GM10266 (cell line): ENCODE measurements around the gene RACK1.

Source experiments
- DNase-seq: peaks from one replicate; pipeline ENCODE4 v3.0.0; 2012; ENCODE audit errors: extremely low spot score
- TF ChIP-seq, protein P1 (sequence below): IDR thresholded peaks from 2 replicates; pipeline ENCODE4 v1.5.1; 2012; ENCODE audit warnings: mild to moderate bottlenecking, low read depth; ENCODE audit not compliant: control insufficient read depth, insufficient read depth; ENCODE audit errors: missing control alignments

Gene RACK1

GRCh38 chr5:181234455-181235306 is 9.0 kb downstream of the RACK1 start:
- no peak for DNase-seq
- TF ChIP-seq, protein P1, sequence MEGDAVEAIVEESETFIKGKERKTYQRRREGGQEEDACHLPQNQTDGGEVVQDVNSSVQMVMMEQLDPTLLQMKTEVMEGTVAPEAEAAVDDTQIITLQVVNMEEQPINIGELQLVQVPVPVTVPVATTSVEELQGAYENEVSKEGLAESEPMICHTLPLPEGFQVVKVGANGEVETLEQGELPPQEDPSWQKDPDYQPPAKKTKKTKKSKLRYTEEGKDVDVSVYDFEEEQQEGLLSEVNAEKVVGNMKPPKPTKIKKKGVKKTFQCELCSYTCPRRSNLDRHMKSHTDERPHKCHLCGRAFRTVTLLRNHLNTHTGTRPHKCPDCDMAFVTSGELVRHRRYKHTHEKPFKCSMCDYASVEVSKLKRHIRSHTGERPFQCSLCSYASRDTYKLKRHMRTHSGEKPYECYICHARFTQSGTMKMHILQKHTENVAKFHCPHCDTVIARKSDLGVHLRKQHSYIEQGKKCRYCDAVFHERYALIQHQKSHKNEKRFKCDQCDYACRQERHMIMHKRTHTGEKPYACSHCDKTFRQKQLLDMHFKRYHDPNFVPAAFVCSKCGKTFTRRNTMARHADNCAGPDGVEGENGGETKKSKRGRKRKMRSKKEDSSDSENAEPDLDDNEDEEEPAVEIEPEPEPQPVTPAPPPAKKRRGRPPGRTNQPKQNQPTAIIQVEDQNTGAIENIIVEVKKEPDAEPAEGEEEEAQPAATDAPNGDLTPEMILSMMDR = no peak

DNA sequence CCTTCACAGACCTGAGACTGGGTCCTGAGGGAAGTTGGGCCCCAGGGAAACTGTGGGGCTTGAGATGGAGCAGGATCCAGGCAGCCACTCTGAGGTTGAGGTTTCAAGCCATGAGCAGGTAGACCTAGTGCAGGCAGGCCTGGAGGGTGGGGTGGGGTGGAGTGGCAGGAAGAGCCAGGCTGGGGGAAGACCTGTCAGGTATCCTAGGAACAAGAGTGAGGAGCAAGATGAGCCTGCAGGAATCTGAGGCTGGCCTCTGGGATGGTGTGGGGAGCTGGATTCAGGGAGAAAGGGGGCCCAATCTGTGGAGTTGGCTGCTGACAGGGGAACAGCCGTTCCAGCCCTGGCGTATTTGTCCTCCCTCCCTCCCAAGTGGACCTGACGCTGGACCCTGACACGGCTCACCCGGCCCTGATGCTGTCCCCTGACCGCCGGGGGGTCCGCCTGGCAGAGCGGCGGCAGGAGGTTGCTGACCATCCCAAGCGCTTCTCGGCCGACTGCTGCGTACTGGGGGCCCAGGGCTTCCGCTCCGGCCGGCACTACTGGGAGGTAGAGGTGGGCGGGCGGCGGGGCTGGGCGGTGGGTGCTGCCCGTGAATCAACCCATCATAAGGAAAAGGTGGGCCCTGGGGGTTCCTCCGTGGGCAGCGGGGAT is 9.8 kb downstream of the RACK1 start:
- DNase-seq = no peak
- TF ChIP-seq, protein P1 = no peak

GRCh38 chr5:181233088-181233800 is 10.5 kb downstream of the RACK1 start:
- TF ChIP-seq, protein P1 = no peak
- DNase-seq = no peak

DNA sequence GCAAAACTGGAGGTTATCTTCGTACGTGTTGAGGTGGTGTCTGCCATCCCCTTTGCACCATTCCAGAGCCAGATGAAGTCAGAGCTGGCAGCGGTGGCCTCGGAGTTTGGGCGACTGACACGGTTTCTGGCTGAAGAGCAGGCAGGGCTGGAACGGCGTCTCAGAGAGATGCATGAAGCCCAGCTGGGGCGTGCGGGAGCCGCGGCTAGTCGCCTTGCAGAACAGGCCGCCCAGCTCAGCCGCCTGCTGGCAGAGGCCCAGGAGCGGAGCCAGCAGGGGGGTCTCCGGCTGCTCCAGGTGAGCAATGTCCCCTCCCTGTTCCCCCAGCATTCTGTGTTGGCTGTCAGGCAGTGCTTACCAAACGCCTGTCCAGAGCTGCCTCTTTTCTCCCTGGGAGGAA is 11.1 kb downstream of the RACK1 start:
- TF ChIP-seq, protein P1 = no peak
- no peak for DNase-seq

DNA sequence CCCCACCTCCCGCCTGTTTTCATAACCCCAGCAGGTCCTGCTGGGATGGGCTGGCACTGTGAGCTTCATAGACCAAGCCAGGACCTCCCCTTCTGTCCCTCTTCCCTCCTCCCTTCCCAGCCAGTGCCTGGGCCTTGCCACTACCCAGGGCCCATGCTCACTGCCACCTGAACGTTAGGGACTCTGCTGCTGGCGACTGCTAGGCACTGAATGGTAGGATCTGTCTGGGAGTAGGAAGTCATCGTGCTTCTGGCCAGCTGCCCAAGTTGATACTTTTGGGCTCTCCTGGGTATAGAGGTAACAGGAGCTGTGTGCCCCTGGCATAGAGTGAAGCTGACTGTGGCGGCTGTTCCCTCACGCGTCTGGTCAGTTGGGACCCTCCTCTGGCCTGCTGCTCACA is 12.3 kb downstream of the RACK1 start:
- TF ChIP-seq, protein P1 = no peak
- DNase-seq = no peak

GRCh38 chr5:181230551-181230950 is 13.2 kb downstream of the RACK1 start:
- no peak for DNase-seq
- TF ChIP-seq, protein P1 = no peak
